NCI-H1930 (cell line): ENCODE measurements around the gene ANGEL2.
"Not testable (repeated sequence)": the region's sequence is repeated elsewhere in the genome, so short reads cannot be mapped to it uniquely, and the experiment has no call there.

ENCODE experiments used
- DNase-seq, 2 experiments: peaks; one replicate each; lab custom pipeline; 2025; lab: John Stamatoyannopoulos, UW

The ANGEL2 gene

GRCh38 chr1:212975111-212975918 lies 40.4 kb downstream of the ANGEL2 start:
- no peak for DNase-seq

GRCh38 chr1:212974711-212975110 lies 41.0 kb downstream of the ANGEL2 start:
- DNase-seq, result no peak

- DNase-seq, result no peak
Measured at GRCh38 chr1:212973899-212974298, 41.8 kb downstream of the ANGEL2 start.

- DNase-seq, result no peak
Measured at GRCh38 chr1:212973426-212973825, 42.2 kb downstream of the ANGEL2 start.

GRCh38 chr1:212971312-212971711 lies 44.4 kb downstream of the ANGEL2 start:
- no peak for DNase-seq

- DNase-seq, result no peak
Measured at GRCh38 chr1:212970085-212970484, 45.6 kb downstream of the ANGEL2 start.

- DNase-seq, result no peak
Measured at GRCh38 chr1:212968368-212968863, 47.3 kb downstream of the ANGEL2 start.

GRCh38 chr1:212967801-212968200 lies 47.9 kb downstream of the ANGEL2 start:
- DNase-seq, result no peak

GRCh38 chr1:212966616-212967015 lies 49.1 kb downstream of the ANGEL2 start:
- no peak for DNase-seq

- DNase-seq, result not testable (repeated sequence)
Measured at GRCh38 chr1:212964993-212965392, 50.7 kb downstream of the ANGEL2 start.

- DNase-seq, result no peak
Measured at GRCh38 chr1:212964102-212964501, 51.6 kb downstream of the ANGEL2 start.

GRCh38 chr1:212962509-212962908 lies 53.2 kb downstream of the ANGEL2 start:
- DNase-seq, result no peak

- DNase-seq, result no peak
Measured at GRCh38 chr1:212960932-212961331, 54.7 kb downstream of the ANGEL2 start.

GRCh38 chr1:212959266-212960220 lies 56.1 kb downstream of the ANGEL2 start:
- no peak for DNase-seq

- no peak for DNase-seq
Measured at GRCh38 chr1:212958175-212958574, 57.5 kb downstream of the ANGEL2 start.

GRCh38 chr1:212957546-212957945 lies 58.1 kb downstream of the ANGEL2 start:
- no peak for DNase-seq

- DNase-seq, result no peak
Measured at GRCh38 chr1:212955961-212956620, 59.6 kb downstream of the ANGEL2 start.

- DNase-seq, result no peak
Measured at GRCh38 chr1:212955098-212955497, 60.6 kb downstream of the ANGEL2 start.

GRCh38 chr1:212954514-212954913 lies 61.2 kb downstream of the ANGEL2 start:
- no peak for DNase-seq

- no peak for DNase-seq
Measured at GRCh38 chr1:212953321-212953720, 62.3 kb downstream of the ANGEL2 start.

- no peak for DNase-seq
Measured at GRCh38 chr1:212952641-212952976, 63.1 kb downstream of the ANGEL2 start.

- DNase-seq, result no peak
Measured at GRCh38 chr1:212951947-212952640, 63.6 kb downstream of the ANGEL2 start.
